ENCODE measurements around the gene FOSL1. TPM values are rescaled to one million over a fixed set of nuclear protein-coding genes. Genes with fewer than 3 reads are reported as not detected.

The FOSL1 gene
- total and polyA plus RNA-seq, 2 experiments from 2014 or later: 14.6 to 17.1 TPM

DNA sequence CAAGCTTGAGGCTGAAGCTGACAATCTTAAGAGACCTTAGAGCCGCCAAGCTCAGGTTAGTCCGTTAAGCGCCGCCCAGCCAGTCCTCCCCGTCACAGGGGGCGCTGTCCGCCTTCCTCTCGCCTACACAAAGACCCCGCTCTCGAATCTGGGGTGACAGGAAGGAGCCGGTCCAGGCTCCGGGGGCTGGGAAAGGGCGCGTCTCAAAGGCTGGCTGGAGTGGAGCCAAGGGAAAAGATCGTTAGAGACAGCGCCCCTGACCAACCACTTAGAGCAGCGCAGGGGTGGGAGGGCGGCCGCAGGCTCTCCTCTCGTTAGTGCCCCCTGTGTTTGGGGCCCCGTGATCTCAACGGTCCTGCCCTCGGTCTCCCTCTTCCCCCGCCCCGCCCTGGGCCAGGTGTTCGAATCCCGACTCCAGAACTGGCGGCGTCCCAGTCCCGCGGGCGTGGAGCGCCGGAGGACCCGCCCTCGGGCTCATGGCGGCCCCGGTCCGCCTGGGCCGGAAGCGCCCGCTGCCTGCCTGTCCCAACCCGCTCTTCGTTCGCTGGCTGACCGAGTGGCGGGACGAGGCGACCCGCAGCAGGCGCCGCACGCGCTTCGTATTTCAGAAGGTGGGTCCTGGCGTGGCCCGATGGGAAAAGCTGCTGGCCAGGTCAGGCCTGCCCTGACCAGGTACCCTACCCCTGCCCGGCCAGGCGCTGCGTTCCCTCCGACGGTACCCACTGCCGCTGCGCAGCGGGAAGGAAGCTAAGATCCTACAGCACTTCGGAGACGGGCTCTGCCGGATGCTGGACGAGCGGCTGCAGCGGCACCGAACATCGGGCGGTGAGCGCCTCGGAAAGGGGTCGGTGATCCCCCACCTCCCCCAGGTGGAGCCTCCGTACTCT lies 39.7 kb downstream of the FOSL1 start, which contains the start of gene MUS81:
TSS of gene MUS81 (plus strand) at position 156 of the 887 bp plus-strand sequence. CDS start at position 477, 321 bp downstream.
- peaks cover 24% of the 10 kb centered on the region for H3K4me1 Mint-ChIP-seq
- H3K27ac Mint-ChIP-seq: peak within 1 kb of the TSS; percentile 97
- peak within 1 kb of the TSS; percentile 91 for H3K4me3 Mint-ChIP-seq
- Histone ChIP-seq H3K27ac (ENCODE audit: low read depth) (peak within 1 kb of the TSS; percentile 96), H3K4me3 (peak within 1 kb of the TSS; percentile 95), H3K4me1 (ENCODE audit: insufficient read depth) (peaks cover 11% of the 10 kb centered on the region), H2AFZ (peak within 1 kb of the TSS; percentile 66; the same call in 1 of the 2 replicates), H3K9me2 (ENCODE audit: insufficient read depth) (no peaks in the 10 kb centered on the region), H3K4me2 (peak within 1 kb of the TSS; percentile 99), H3F3A (replicated peaks; ENCODE audit: low read depth) (peaks cover 37% of the 10 kb centered on the region), H3K27me3 (ENCODE audit: insufficient read depth) (no peaks in the 10 kb centered on the region), H4K20me1 (replicated peaks; ENCODE audit: insufficient read depth) (peaks cover 19% of the 10 kb centered on the region), H3K79me2 (replicated peaks; ENCODE audit: insufficient read depth) (peaks cover 31% of the 10 kb centered on the region), H3K36me3 (ENCODE audit: insufficient read depth) (peaks cover 10% of the 10 kb centered on the region)
- DNase-seq (ENCODE audit: low spot score): peak; percentile 99
- H3K27me3 Mint-ChIP-seq (ENCODE audit: insufficient read depth, low read depth, poor library complexity): peaks cover 35% of the 10 kb centered on the region
- peaks cover 52% of the 10 kb centered on the region for H3K36me3 Mint-ChIP-seq (ENCODE audit: low read depth)
- peaks cover 4% of the 10 kb centered on the region; the same call in 2 of the 3 replicates for H3K9me3 Mint-ChIP-seq
- no peak for TF ChIP-seq ZNF114 (CRISPR knock-in tag; IDR thresholded peaks at IDR 0.05)
- peak; percentile 89 for TF ChIP-seq ETS1 (IDR thresholded peaks at IDR 0.05)
- TF ChIP-seq CREB1 (CRISPR knock-in tag; IDR thresholded peaks at IDR 0.05; ENCODE audit: low read depth): 0 out of 2 replicates have a peak, but pooled peaks have one; percentile 26
- TF ChIP-seq POLR2AphosphoS5 (IDR thresholded peaks at IDR 0.05; ENCODE audit: low read depth): peak; percentile 59; the same call in 1 of the 2 replicates
- no peak for TF ChIP-seq STAT1 (IDR thresholded peaks at IDR 0.05; ENCODE audit: unreplicated experiment)
- peak; percentile 82 to 86 for TF ChIP-seq CTCF (conservative IDR thresholded peaks at IDR 0.05; ENCODE audit: low read depth in 2 of 2)
- no peak for TF ChIP-seq NANOG (IDR thresholded peaks at IDR 0.05; ENCODE audit: borderline replicate concordance)
- ATAC-seq: peak; percentile 36

DNA sequence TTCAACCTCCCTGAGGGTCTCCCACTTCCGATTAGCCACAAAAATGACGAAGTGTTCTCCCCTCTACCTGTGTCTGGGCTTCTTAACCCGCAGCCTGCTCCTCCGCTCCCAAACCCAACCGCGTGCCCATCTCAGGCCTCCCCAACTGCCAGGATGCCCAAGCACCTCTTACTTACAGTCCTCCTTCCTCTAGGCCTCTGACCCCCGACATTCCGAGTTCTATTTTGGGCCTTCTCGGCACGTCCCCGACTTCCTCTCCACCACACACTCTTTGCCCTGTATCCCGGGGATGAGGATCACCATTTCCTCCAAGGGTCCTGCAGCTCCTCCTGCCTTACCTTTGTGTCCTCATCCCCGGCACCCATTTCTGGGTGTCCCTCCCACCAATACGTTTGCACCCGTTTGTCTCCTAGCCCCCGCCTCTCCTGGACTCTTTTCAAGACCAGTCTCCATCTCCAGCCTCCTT lies 40.3 kb downstream of the FOSL1 start:
- Histone ChIP-seq H3K27me3 (ENCODE audit: insufficient read depth) (no peaks in the 10 kb centered on the region), H3K4me2 (peak overlapping the region; percentile 99), H2AFZ (no peak overlapping the region), H3K9me2 (ENCODE audit: insufficient read depth) (no peaks in the 10 kb centered on the region), H3K4me1 (ENCODE audit: insufficient read depth) (peaks cover 11% of the 10 kb centered on the region), H3K4me3 (peak overlapping the region; percentile 95), H3F3A (replicated peaks; ENCODE audit: low read depth) (peaks cover 43% of the 10 kb centered on the region), H3K27ac (ENCODE audit: low read depth) (peak overlapping the region; percentile 96), H3K79me2 (replicated peaks; ENCODE audit: insufficient read depth) (peaks cover 37% of the 10 kb centered on the region), H4K20me1 (replicated peaks; ENCODE audit: insufficient read depth) (peaks cover 25% of the 10 kb centered on the region), H3K36me3 (ENCODE audit: insufficient read depth) (peaks cover 16% of the 10 kb centered on the region)
- H3K4me3 Mint-ChIP-seq: peak overlapping the region; percentile 91
- H3K9me3 Mint-ChIP-seq: peaks cover 4% of the 10 kb centered on the region; the same call in 2 of the 3 replicates
- ATAC-seq (no peak), DNase-seq (ENCODE audit: low spot score) (no peak)
- H3K36me3 Mint-ChIP-seq (ENCODE audit: low read depth): peaks cover 52% of the 10 kb centered on the region
- no peak for TF ChIP-seq EZH2phosphoT487 (IDR thresholded peaks at IDR 0.05; ENCODE audit: unreplicated experiment)
- TF ChIP-seq NANOG (IDR thresholded peaks at IDR 0.05; ENCODE audit: borderline replicate concordance): no peak
- no peak for TF ChIP-seq JUNB (IDR thresholded peaks at IDR 0.05; ENCODE audit: unreplicated experiment)
- TF ChIP-seq, protein P1, sequence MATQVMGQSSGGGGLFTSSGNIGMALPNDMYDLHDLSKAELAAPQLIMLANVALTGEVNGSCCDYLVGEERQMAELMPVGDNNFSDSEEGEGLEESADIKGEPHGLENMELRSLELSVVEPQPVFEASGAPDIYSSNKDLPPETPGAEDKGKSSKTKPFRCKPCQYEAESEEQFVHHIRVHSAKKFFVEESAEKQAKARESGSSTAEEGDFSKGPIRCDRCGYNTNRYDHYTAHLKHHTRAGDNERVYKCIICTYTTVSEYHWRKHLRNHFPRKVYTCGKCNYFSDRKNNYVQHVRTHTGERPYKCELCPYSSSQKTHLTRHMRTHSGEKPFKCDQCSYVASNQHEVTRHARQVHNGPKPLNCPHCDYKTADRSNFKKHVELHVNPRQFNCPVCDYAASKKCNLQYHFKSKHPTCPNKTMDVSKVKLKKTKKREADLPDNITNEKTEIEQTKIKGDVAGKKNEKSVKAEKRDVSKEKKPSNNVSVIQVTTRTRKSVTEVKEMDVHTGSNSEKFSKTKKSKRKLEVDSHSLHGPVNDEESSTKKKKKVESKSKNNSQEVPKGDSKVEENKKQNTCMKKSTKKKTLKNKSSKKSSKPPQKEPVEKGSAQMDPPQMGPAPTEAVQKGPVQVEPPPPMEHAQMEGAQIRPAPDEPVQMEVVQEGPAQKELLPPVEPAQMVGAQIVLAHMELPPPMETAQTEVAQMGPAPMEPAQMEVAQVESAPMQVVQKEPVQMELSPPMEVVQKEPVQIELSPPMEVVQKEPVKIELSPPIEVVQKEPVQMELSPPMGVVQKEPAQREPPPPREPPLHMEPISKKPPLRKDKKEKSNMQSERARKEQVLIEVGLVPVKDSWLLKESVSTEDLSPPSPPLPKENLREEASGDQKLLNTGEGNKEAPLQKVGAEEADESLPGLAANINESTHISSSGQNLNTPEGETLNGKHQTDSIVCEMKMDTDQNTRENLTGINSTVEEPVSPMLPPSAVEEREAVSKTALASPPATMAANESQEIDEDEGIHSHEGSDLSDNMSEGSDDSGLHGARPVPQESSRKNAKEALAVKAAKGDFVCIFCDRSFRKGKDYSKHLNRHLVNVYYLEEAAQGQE (IDR thresholded peaks at IDR 0.05; ENCODE audit: unreplicated experiment): no peak
- peaks cover 34% of the 10 kb centered on the region for H3K27me3 Mint-ChIP-seq (ENCODE audit: insufficient read depth, low read depth, poor library complexity)
- H3K4me1 Mint-ChIP-seq: peaks cover 25% of the 10 kb centered on the region
- peak overlapping the region; percentile 97 for H3K27ac Mint-ChIP-seq

Data from GM23338 (cell line).